HG03280 (cell line): Measurements from ENCODE around the gene VPS37B.

Experiments used
- ATAC-seq: cut with Tn5 transposase; IDR thresholded peaks from one replicate; pipeline ENCODE4 v1.9.1; 2021; ENCODE audit warnings: mild to moderate bottlenecking, moderate library complexity; ENCODE audit not compliant: unreplicated experiment

Gene VPS37B

DNA sequence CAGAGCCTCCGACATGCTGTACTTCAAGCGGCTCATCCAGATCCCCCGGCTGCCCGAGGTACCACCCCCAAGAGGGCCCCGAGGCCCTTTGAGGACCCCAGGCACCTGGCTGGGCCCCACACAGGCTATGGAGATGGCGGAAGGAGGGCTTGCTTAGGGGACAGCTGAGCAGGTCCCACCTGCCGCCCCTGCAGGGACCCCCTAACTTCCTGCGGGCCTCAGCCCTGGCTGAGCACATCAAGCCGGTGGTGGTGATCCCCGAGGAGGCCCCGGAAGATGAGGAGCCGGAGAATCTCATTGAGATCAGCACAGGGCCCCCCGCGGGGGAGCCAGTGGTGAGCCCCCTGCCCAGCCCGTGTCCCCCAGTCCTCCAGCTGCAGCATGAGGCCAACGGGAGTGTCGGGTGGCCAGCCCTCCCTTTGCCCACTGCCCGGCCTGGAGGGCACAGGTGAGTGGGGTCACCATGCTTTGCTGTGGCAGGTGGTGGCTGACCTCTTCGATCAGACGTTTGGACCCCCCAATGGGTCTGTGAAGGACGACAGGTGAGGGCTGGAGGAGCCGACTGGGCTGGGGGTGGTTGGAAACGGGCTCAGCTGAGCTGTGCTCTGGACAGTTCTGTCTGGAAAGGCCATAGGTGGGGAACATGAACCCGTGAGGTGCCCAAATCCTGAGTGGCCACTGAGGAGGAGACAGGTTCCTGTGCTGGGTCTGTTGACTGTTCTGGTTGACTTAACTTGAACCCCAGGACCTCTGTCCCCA is 40.7 kb downstream of the VPS37B start:
- ATAC-seq: no peak

DNA sequence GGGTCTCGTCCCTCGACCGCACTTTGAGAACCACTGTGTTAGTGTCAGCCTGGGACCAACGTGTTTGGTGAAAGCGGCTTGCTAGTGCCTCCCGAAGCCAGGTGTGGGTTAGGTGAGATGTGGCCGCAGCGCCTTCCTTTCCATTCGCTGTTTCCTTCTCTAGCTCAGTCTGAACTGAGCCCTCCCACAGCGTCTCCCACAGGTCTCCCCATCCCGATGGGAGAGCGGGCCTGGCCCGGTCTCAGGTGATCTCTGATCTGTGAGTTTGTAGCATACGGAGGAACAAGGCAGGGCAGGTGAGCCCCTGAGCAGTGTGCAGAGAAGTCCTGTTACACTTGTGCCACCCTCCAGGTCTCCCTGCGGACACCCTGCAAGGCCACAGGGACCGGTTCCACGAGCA is 41.4 kb downstream of the VPS37B start:
- ATAC-seq: no peak

DNA sequence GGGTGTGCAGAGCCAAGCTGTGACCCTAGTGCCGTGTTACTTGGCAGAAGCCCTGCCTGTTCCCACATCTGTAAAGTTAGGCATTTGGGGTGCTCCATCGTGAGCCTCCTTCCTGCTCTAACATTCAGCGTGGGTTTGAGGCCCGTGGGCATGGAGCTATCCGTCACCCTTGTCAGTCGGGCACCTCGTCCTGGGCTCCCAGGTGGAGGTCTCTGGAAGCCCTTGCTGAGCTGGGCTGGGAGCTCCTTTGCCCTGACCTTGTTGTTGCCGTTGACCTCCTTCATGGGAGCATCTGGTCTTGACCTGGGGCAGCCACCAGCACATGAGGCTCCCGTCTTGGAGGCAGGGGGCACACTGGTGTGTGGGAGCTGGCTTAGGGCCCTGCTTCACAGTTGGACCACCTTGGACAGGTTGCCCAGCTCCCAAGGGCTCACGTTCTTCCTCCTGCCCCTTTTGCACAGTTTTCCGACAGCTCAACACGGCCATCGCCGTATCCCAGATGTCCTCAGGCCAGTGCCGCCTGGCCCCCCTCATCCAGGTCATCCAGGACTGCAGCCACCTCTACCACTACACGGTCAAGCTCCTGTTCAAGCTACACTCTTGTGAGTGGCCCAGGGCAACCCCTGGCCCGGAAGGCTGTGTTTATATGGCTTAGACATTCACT is 42.2 kb downstream of the VPS37B start:
- no peak for ATAC-seq

DNA sequence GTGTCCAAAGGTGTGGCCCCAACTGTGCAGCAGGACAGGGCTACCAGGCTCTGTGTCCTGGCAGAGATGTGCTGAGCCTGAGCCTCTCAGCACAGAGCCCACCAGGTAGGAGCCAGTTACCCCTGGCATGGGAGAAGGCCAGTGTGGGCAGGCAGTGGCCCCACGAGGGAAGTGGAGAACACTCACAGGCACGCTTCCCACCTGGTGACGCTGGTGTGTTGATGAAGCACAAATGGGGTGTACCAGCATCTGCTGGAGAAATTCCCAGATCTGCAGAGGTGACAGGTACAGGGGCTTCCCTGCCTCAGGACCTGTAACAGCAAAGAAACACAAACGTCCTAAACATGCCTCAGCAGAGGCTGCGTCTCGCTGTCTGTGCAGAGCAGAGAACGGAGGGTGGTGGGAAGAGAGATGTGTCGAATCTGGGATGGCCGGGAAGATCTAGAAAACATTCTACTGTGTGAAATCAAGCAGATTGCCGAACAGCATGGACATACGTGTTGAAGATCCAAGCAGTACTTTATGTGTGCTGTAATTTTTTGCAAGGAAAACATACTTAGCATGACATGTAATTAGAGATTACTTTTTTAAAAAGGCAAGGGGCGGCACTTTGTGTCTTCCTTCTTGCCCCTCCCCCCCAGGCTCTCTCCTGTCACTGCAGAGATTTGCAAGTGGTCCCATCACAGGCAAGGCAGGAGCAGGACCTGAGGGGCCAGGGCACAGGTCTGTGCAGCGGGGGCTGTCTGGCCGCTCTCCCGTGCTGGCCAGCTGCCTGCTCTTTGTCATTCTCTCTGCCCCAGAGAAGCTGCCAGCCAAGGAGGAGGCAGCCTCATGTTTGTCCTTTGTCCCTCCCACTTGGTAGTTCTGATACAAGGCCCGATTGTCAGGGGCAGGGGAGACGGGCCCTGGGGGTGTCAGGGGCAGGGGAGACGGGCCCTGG is 43.3 kb downstream of the VPS37B start:
- no peak for ATAC-seq

DNA sequence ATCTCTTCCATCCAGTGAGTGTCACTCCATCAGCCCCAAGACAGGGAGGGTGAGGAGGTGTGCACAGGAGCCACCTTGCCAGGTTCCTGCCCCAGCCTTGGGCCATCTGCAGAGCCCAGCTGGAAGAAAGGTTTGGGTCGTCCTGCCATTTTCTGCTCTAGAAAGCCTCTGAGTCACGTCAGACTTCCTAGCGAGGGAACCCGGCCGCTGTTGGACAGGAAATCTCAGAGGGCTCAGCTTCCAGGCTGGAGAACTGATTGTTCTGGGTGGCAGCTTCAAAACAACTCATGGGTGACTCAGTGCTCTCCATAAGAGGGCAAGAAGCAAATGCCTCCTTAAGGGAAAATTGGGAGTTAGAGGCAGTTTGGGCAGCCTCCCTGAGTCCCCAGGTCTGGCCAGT is 44.1 kb downstream of the VPS37B start:
- no peak for ATAC-seq

DNA sequence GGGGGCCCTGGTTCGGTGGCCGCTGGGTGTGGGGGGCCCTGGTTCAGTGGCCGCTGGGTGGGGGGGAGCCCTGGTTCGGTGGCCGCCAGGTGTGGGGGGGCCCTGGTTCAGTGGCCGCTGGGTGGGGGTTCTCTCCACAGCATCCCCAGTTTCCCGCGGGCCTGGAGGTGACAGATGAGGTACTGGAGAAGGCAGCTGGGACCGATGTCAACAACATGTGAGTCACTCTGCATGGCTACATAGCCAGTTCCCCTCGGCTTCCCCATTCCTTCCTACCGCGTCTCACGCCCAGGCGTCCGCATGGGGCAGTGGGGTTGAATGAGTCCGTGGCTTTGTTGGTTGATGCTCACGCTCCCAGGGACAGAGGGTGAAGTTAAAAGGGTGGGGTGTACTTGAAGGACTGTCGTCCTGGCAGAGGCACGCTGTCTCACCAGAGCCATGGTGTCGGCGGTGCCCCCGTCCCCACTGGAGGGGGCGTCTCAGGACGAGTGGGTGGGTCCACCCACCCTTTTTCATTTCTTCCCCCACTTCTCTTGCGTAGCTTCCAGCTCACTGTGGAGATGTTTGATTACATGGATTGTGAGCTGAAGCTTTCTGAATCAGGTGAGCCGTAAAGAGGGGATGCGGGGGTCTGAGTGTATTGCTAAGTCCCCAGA is 45.1 kb downstream of the VPS37B start:
- ATAC-seq: no peak

DNA sequence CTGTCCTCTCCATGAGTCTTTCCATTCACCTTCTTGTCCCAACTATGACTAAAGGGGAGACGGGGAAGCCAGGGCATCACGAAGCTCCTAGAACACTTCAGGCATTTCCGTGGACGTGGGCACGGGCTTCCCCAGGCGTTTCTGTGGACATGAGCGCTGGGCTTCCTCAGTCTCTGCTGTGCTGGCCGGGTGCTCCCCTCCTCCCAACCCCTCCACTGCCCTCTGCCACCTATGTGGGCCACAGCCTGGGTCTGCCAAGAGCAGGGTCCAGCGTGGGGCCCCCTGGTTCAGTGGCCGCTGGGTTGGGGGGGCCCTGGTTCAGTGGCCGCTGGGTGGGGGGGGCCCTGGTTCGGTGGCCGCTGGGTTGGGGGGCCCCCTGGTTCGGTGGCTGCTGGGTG is 45.9 kb downstream of the VPS37B start:
- ATAC-seq: no peak

DNA sequence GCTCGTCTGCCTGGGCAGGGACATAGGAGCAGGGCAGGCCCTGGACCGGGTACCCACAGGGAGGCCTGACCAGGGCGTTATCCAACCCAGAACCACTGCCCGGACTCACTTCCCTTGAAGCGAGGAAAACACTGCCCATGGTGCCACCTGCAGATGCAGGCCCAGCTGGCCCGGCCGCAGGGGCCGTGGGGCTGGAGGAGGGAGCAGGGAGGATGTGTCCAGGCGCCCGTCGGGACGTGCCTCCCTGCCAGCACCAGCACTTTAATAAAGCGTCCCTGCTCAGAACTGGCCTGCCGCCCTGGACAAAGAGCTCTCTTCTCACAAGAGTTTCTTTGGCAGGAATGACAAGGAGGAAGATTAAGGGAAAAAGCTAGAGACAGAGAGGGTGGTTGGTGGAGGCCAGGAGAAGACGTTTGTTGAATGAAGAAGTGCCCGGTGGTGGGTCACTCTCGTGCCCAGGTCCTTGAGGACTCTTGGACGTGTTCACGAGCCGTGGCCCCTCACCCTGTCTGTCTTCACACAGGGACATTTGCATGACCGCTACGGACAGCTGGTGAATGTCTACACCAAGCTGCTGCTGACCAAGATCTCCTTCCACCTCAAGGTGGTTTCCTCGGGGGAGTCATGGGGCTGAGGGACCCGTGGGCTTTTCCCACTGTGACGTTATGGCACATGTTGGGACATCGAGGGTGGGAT is 46.4 kb downstream of the VPS37B start:
- no peak for ATAC-seq

DNA sequence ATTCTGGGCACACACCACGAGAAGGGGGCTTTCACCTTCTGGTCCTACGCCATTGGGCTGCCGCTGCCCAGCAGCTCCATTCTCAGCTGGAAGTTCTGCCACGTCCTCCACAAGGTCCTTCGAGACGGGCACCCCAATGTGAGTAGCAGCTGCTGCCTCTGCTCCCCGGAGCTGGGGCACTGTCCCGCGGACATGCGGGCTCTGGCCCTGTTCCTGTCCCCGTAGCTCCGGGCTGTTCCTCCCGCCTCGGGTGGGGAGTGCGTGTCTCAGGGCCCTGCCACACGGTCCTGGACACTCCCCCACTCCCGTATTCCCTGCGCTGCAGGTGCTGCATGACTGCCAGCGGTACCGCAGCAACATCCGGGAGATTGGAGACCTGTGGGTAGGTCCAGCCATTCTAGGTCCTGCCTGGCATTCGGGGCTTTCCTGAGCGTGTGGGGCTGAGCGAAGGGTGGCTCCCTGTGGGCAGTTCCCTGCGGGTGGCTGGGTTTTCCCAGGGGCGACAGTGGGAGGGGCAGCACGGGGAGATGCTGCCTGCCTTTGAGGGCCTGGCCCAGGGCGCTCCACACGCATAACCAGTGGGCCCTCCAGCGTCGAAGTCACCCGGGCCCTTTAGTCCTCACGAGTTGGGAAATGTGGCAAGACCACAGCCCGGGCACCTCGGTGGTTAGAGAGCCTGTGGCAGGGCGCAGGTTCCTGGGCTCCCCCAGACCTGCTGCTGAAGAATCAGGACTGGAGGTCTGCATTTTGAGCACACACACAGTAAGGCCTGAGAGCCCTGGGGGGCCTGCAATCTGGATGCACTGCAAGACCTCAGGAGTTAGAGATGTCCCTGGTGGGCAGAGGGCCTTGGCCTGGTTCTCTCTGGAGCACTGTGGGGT is 47.2 kb downstream of the VPS37B start:
- ATAC-seq: no peak

DNA sequence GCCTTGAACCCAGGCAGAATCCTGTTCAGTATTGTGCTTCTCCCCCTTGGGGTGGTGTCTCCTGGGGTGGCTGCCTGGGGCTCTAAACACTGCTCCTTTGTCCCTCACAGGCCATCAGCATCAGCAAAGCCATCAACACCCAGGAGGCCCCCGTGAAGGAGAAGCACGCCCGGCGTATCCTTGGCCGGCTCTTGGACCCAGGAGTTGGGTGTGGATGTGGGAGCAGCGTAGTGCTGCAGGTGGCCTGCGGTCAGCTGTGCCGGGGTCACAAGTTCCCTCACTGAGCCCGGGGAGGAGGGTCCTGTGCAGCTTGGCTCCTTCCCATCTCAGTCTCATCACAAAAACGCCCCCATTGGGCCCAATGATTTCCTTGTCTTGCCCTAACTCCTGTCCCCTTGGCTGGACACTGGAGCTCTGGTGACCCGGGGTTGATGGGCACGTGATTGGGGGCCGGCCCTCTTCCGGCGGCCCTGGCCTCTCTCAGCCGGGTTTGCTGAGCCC is 48.0 kb downstream of the VPS37B start:
- ATAC-seq: no peak

DNA sequence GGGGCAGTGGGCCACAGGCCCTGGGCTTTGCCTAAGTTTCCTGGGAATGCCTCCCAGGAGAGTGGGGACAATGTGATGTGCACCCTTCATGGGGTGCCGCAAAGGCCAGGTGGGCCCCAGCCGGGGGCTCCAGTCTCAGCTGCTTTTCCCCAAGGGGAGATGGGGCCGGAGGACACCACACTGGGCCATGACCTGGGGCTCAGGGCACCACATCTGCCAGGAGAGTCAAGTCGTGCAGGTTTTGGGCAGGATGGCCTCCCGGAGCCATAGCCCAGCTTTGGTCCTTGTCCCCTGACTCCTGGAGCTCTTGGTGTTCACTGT is 48.4 kb downstream of the VPS37B start:
- no peak for ATAC-seq

DNA sequence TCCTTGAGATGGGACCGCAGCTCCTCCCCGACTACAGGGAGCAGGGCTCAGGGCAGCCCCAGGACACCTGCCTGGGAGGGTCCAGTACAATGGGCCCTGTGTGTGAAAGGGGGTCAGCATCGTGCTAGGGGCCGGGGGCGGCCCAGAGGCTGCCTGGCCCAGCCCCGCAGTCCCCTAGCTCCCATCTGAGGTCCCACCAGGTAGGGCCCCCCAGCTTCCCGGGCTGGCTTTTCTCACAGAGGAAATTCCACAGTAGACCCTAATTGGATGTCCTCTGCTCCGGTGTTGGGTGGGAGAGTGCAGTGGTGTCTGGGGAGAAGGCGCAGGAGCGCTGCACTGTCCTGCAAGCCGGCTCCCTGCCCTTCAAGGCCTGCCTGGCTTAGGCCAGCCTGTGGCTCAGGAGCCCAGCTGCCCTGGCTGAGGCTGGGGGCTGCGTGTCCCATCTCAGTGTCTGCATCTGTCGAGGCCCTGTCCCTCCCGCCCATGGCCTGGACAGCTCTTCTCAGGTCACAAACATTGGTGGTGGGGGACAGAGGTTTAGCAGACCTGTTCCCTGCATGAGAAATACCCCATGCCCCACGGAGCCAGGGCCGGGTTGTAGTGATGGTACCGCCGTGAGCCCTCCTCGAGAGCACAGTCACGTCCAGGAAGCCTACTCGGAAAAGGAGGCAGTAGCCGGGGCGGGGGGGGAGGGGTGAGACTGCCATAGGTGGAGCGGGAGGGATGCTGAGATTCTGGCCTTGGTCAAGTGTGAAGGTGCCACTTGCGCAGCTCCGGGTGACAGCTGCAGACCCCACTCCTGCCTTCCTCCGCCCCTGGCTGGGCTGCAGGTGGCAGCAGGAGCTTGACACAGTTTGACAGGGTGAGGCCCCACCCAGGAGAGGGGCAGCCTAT is 49.1 kb downstream of the VPS37B start:
- ATAC-seq: no peak

DNA sequence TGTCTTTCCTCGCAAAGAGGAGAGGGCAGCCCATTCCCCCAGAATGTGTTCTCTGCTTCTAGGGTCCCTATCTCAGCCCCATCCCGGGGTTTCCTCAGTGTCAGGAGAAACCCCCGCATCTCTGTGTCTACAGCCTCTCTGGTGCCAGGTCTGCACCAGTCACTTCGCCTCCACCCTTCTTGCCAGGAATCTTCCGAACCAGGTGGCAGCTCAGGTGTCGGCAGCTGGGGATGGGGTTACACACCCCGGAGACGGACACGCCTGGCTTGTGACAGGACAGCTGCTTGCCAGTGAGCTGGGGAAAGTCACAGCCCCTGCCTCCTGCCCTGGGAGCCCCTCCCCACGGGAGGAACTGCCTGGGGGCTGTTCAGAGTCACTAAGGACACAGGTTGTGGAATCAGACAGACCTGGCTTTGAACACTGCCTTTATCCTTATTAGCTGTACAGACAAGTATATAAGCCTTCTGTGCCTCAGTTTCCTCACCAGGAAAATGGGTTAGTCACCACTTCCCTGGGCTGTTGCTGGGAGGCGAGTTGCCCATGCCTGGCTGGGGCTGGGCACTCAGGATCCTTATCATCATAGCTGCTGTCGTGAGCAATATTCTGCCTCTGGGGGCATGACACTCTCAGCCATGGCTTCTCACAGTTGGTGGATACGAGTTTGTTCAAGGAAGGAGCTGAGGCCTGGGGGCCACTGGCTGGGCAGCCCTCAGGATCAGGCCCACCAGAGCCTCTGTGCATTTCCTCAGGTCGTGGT is 49.9 kb downstream of the VPS37B start:
- ATAC-seq: no peak

DNA sequence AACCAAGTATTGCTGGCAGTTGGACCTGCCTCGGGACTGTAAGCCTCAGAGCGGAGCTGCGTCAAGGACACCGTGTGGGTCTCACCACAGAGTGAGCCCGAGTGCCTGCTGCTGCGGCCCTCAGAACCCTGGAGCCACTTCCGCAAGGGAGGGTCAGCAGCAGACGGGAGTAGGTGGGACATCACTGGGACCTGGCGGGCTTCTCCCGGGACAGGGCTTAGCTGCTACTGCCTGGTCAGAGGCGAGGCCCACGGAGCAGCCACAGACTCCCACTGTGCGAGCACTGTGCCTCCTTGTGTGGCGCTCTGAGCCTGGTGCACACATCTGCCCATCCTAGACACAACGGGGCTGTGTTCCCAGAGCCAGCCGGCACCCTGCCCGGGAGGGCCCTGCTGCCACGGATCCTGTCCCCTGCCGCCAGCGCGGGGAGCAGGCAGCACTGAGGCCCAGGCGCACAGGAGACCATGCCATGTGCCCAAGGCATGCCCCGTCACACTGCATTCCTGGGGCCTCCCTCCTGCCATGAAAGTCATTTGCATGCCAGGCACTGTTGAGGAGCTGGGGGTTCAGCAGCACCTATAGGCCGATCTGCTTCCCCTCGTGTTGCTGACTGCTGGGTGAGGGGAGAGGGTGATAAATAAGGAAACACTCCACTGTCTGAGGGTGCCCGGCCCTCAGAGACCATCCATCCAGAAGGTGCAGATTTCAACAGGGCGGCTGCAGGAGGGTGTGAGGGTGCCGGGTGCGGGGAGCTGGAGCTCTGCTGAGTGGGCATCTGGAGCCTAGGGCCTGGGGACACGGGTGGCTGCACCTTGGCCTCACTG is 50.7 kb downstream of the VPS37B start:
- ATAC-seq: no peak

DNA sequence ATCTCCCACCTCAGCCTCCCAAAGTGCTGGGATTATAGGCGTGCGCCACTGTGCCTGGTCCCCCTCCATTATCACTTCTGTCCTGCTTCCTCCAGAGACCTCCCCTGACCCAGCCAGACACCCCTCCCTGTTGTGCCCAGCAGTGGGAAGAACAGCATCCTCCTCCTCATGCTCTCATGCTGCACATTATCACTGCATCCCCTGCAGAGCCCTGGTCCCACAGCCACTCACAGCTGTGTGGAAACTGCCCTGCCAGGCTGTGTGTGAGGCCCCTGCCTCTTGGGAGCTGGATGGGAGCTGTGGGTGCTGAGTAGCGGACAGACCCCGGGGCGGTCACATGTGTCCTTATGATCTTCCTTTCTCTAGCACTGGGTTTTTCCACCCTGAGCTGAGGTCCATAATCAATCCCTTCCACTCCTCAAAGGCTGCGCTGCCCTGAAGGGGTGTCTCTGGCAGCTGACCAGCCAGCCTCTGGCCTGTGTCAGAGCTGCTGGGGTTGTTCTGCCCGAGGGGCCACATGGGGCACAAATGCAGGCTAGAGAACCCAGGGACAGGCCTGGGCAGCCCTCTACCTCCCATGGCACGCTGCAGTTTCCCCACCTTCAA is 51.5 kb downstream of the VPS37B start:
- no peak for ATAC-seq

DNA sequence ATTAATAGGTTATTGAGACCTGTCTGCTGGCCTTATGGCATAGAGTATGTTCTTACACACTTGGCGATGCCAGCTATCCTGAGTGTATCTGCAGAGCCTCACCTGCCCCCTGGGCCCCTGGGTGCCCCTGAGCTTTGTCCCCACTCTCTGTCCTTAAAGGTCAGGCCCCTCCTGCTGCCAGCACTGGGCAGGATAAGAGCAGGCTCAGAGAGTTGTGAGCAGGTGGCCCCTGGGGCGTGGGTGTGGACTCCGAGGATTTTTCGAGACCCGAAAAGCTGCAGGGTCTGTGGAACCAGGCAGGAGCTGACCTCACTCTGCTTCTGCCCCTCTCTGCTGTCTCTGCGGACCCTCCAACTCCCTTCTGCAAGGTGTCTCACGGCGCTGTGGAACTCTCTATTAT is 52.5 kb downstream of the VPS37B start:
- ATAC-seq: no peak
